ENCODE measurements around the gene FAM227A. TPM values are rescaled to one million over a fixed set of nuclear protein-coding genes. Genes with fewer than 3 reads are reported as not detected.

Gene FAM227A
- total and polyA plus RNA-seq, 3 experiments from 2014 or later = 0.08 to 0.92 (median 0.75) TPM

- peaks cover 0 to 1% (median 0%) of the 10 kb centered on the region in 3 donors for H3K36me3 Mint-ChIP-seq
- peaks cover 15% of the 10 kb centered on the region for H3K4me1 ChIP-seq (ENCODE audit: insufficient read depth, low read length)
- no peaks in the 10 kb centered on the region for H3K27me3 Mint-ChIP-seq
- H3K27ac Mint-ChIP-seq = peak overlapping the region in 6 of 8 donors; percentile 46 to 89 (median 78)
- peaks cover 13 to 23% (median 20%) of the 10 kb centered on the region in 3 donors for H3K4me1 Mint-ChIP-seq
- ChIA-PET POLR2A (no interaction called here), CTCF (no interaction called here)
- no peaks in the 10 kb centered on the region for H3K36me3 ChIP-seq (ENCODE audit: insufficient read depth, low read length)
- no peaks in the 10 kb centered on the region for H3K9me3 ChIP-seq (ENCODE audit: low read length)
- DNase-seq = peak in 1 of 5 donors; percentile 4
- H3K4me3 ChIP-seq (ENCODE audit: low read length) = peak overlapping the region; percentile 69
- H3K4me3 Mint-ChIP-seq = peak overlapping the region; percentile 85 to 96 (median 91)
- peak overlapping the region; percentile 50 for H3K27ac ChIP-seq (ENCODE audit: low read depth, low read length)
- no peaks in the 10 kb centered on the region for H3K27me3 ChIP-seq (ENCODE audit: insufficient read depth, low read length, poor library complexity, severe bottlenecking)
- H3K9me3 Mint-ChIP-seq = no peaks in the 10 kb centered on the region
These were observed 86.8 kb downstream of the FAM227A start for GRCh38 chr22:38569181-38569971.

GRCh38 chr22:38567531-38568285 lies 88.5 kb downstream of the FAM227A start:
- Mint-ChIP-seq H3K36me3 (peaks cover 0 to 1% (median 0%) of the 10 kb centered on the region in 3 donors), H3K4me3 (peak overlapping the region in 3 of 7 donors; percentile 12 to 57 (median 31)), H3K27me3 (no peaks in the 10 kb centered on the region), H3K27ac (peak overlapping the region in 3 of 8 donors; percentile 18 to 88 (median 44)), H3K9me3 (no peaks in the 10 kb centered on the region), H3K4me1 (peaks cover 13 to 23% (median 20%) of the 10 kb centered on the region in 3 donors)
- Histone ChIP-seq H3K36me3 (ENCODE audit: insufficient read depth, low read length) (no peaks in the 10 kb centered on the region), H3K9me3 (ENCODE audit: low read length) (no peaks in the 10 kb centered on the region), H3K4me1 (ENCODE audit: insufficient read depth, low read length) (peaks cover 15% of the 10 kb centered on the region), H3K4me3 (ENCODE audit: low read length) (no peak overlapping the region), H3K27ac (ENCODE audit: low read depth, low read length) (no peak overlapping the region), H3K27me3 (ENCODE audit: insufficient read depth, low read length, poor library complexity, severe bottlenecking) (no peaks in the 10 kb centered on the region)
- ChIA-PET CTCF (no interaction called here), POLR2A (interaction anchor here (0.6 kb wide), 1 partner anchor 1031 kb away, joined by 3 read pairs; no protein-coding TSS in a partner anchor)
- no peak for DNase-seq

GRCh38 chr22:38566726-38567504 lies 89.3 kb downstream of the FAM227A start:
- H3K27ac ChIP-seq (ENCODE audit: low read depth, low read length) = no peak overlapping the region
- peaks cover 13 to 23% (median 20%) of the 10 kb centered on the region in 3 donors for H3K4me1 Mint-ChIP-seq
- H3K4me3 ChIP-seq (ENCODE audit: low read length) = no peak overlapping the region
- no peaks in the 10 kb centered on the region for H3K27me3 Mint-ChIP-seq
- H3K36me3 ChIP-seq (ENCODE audit: insufficient read depth, low read length) = no peaks in the 10 kb centered on the region
- H3K9me3 Mint-ChIP-seq = no peaks in the 10 kb centered on the region
- H3K36me3 Mint-ChIP-seq = peaks cover 0 to 1% (median 0%) of the 10 kb centered on the region in 3 donors
- H3K9me3 ChIP-seq (ENCODE audit: low read length) = no peaks in the 10 kb centered on the region
- no peak for DNase-seq
- no peaks in the 10 kb centered on the region for H3K27me3 ChIP-seq (ENCODE audit: insufficient read depth, low read length, poor library complexity, severe bottlenecking)
- peak overlapping the region in 1 of 7 donors; percentile 31 for H3K4me3 Mint-ChIP-seq
- ChIA-PET POLR2A (interaction anchor here (0.6 kb wide), 1 partner anchor 1032 kb away, joined by 3 read pairs; no protein-coding TSS in a partner anchor), CTCF (no interaction called here)
- H3K27ac Mint-ChIP-seq = peak overlapping the region in 2 of 8 donors; percentile 44 to 46
- peaks cover 15% of the 10 kb centered on the region for H3K4me1 ChIP-seq (ENCODE audit: insufficient read depth, low read length)

- CTCF ChIA-PET = no interaction called here
- no peak overlapping the region for H3K4me3 Mint-ChIP-seq
These were observed 90.8 kb downstream of the FAM227A start for GRCh38 chr22:38565441-38565840.

GRCh38 chr22:38564669-38565068 lies 91.5 kb downstream of the FAM227A start:
- Mint-ChIP-seq H3K9me3 (no peaks in the 10 kb centered on the region), H3K27ac (no peak overlapping the region), H3K27me3 (no peaks in the 10 kb centered on the region), H3K4me3 (no peak overlapping the region), H3K4me1 (peaks cover 2 to 7% (median 5%) of the 10 kb centered on the region in 3 donors), H3K36me3 (no peaks in the 10 kb centered on the region)
- no peaks in the 10 kb centered on the region for H3K27me3 ChIP-seq (ENCODE audit: insufficient read depth, low read length, poor library complexity, severe bottlenecking)
- H3K27ac ChIP-seq (ENCODE audit: low read depth, low read length) = no peak overlapping the region
- no peaks in the 10 kb centered on the region for H3K36me3 ChIP-seq (ENCODE audit: insufficient read depth, low read length)
- peaks cover 2% of the 10 kb centered on the region for H3K4me1 ChIP-seq (ENCODE audit: insufficient read depth, low read length)
- POLR2A ChIA-PET = no interaction called here
- DNase-seq = no peak
- CTCF ChIA-PET = no interaction called here
- no peak overlapping the region for H3K4me3 ChIP-seq (ENCODE audit: low read length)
- no peaks in the 10 kb centered on the region for H3K9me3 ChIP-seq (ENCODE audit: low read length)

More at GRCh38 chr22:38565441-38565840, 90.8 kb downstream of the FAM227A start:
- POLR2A ChIA-PET = no interaction called here
- Histone ChIP-seq H3K36me3 (ENCODE audit: insufficient read depth, low read length) (no peaks in the 10 kb centered on the region), H3K4me1 (ENCODE audit: insufficient read depth, low read length) (peaks cover 5% of the 10 kb centered on the region), H3K9me3 (ENCODE audit: low read length) (no peaks in the 10 kb centered on the region), H3K27ac (ENCODE audit: low read depth, low read length) (no peak overlapping the region), H3K27me3 (ENCODE audit: insufficient read depth, low read length, poor library complexity, severe bottlenecking) (no peaks in the 10 kb centered on the region), H3K4me3 (ENCODE audit: low read length) (no peak overlapping the region)
- no peak for DNase-seq
- Mint-ChIP-seq H3K4me1 (peaks cover 2 to 11% (median 8%) of the 10 kb centered on the region in 3 donors), H3K27ac (no peak overlapping the region), H3K27me3 (no peaks in the 10 kb centered on the region), H3K36me3 (peaks cover 0 to 1% (median 0%) of the 10 kb centered on the region in 3 donors), H3K9me3 (no peaks in the 10 kb centered on the region)

GRCh38 chr22:38554281-38554680 lies 101.9 kb downstream of the FAM227A start:
- no peaks in the 10 kb centered on the region for H3K27me3 Mint-ChIP-seq
- Histone ChIP-seq H3K36me3 (ENCODE audit: insufficient read depth, low read length) (no peaks in the 10 kb centered on the region), H3K4me3 (ENCODE audit: low read length) (no peak overlapping the region), H3K27ac (ENCODE audit: low read depth, low read length) (no peak overlapping the region), H3K9me3 (ENCODE audit: low read length) (no peaks in the 10 kb centered on the region), H3K4me1 (ENCODE audit: insufficient read depth, low read length) (no peaks in the 10 kb centered on the region), H3K27me3 (ENCODE audit: insufficient read depth, low read length, poor library complexity, severe bottlenecking) (no peaks in the 10 kb centered on the region)
- H3K36me3 Mint-ChIP-seq = no peaks in the 10 kb centered on the region
- H3K27ac Mint-ChIP-seq = no peak overlapping the region
- H3K4me3 Mint-ChIP-seq = no peak overlapping the region
- DNase-seq = no peak
- CTCF ChIA-PET = no interaction called here
- no peaks in the 10 kb centered on the region for H3K4me1 Mint-ChIP-seq
- H3K9me3 Mint-ChIP-seq = no peaks in the 10 kb centered on the region
- POLR2A ChIA-PET = interaction anchor here (0.7 kb wide), 2 partner anchors 180 to 602 kb away, joined by 3 to 4 read pairs; no protein-coding TSS in a partner anchor

DNA sequence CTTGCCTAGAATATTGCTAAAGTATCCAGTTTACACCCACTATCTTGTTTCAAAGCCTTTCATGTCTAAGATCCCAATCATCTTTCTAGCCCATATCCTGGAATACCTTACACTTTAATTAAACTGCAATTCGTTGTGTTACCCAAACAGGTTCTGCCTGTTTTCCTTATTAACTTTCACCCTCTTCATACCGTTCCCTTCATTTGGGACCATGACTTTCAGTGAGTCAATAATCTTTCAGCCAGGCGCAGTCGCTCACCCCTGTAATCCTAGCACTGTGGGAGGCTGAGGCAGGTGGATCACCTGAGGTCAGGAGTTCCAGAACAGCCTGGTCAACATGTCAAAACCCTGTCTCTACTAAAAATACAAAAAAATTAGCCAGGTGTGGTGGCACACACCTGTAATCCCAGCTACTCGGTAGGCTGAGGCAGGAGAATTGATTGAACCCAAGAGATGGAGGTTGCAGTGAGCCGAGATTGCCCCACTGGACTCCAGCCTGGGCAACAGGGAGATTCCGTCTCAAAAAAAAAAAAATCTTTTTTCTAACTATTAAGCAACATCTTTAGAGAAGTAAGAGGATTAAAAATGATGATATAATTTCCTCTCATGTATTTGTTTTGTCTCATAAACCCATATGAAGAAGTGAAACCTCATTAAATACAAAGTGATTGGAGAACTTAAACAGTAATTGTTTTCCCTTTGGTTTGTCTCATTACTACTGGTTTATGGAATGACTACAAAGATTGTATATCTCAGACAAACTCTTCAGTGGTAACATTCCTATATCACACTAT lies 106.9 kb downstream of the FAM227A start:
- Mint-ChIP-seq H3K4me3 (no peak overlapping the region), H3K9me3 (peaks cover 0 to 2% (median 1%) of the 10 kb centered on the region in 5 donors), H3K27me3 (no peaks in the 10 kb centered on the region), H3K27ac (no peak overlapping the region), H3K36me3 (no peaks in the 10 kb centered on the region), H3K4me1 (no peaks in the 10 kb centered on the region)
- Histone ChIP-seq H3K27ac (ENCODE audit: low read depth, low read length) (no peak overlapping the region), H3K27me3 (ENCODE audit: insufficient read depth, low read length, poor library complexity, severe bottlenecking) (no peaks in the 10 kb centered on the region), H3K9me3 (ENCODE audit: low read length) (no peaks in the 10 kb centered on the region), H3K36me3 (ENCODE audit: insufficient read depth, low read length) (no peaks in the 10 kb centered on the region), H3K4me1 (ENCODE audit: insufficient read depth, low read length) (no peaks in the 10 kb centered on the region), H3K4me3 (ENCODE audit: low read length) (no peak overlapping the region)
- no peak for DNase-seq
- ChIA-PET CTCF (no interaction called here), POLR2A (interaction anchor here (0.7 kb wide), 1 partner anchor 282 kb away, joined by 6 read pairs; no protein-coding TSS in a partner anchor)

All from CD8-positive, alpha-beta memory T cell (primary cell).